H9 (cell line): Measurements from ENCODE around the gene PTPN23. TPM values are rescaled to one million over a fixed set of nuclear protein-coding genes. Genes with fewer than 3 reads are reported as not detected.
A peak's percentile ranks its signal among the peaks of the same experiment; 100 is the strongest.

Experiments
- DNase-seq: peaks from one replicate; pipeline ENCODE4 v3.0.0-alpha.2; 2017
- H2AFZ ChIP-seq: one replicate; pipeline ENCODE4 v1.6.1; 2013; ENCODE audit warnings: mild to moderate bottlenecking, low read length, control low read depth, moderate library complexity
- H2AK5ac ChIP-seq: 2 replicates; pipeline ENCODE4 v1.6.1; 2013; ENCODE audit warnings: low read length, control low read depth, mixed read lengths; ENCODE audit not compliant: insufficient read length
- H2BK120ac ChIP-seq: one replicate; pipeline ENCODE4 v1.6.1; 2013; ENCODE audit warnings: low read depth, mild to moderate bottlenecking, low read length, control low read depth, inconsistent platforms; ENCODE audit not compliant: poor library complexity, severe bottlenecking
- H2BK12ac ChIP-seq: 2 replicates; pipeline ENCODE4 v1.6.1; 2013; ENCODE audit warnings: low read length, control low read depth, mixed read lengths, low read depth; ENCODE audit not compliant: insufficient read length
- H2BK15ac ChIP-seq: 2 replicates; pipeline ENCODE4 v1.6.1; 2013; ENCODE audit warnings: low read depth, low read length, control low read depth
- H2BK20ac ChIP-seq: one replicate; pipeline ENCODE4 v1.6.1; 2013; ENCODE audit warnings: low read depth, mild to moderate bottlenecking, low read length, control low read depth, inconsistent platforms; ENCODE audit not compliant: poor library complexity, severe bottlenecking
- H2BK5ac ChIP-seq: 2 replicates; pipeline ENCODE4 v1.6.1; 2013; ENCODE audit warnings: low read length, control low read depth, mixed read lengths; ENCODE audit not compliant: insufficient read length
- H3K14ac ChIP-seq: 2 replicates; pipeline ENCODE4 v1.6.1; 2013; ENCODE audit warnings: low read length, control low read depth; ENCODE audit not compliant: insufficient read depth
- H3K18ac ChIP-seq: 2 replicates; pipeline ENCODE4 v1.6.1; 2013; ENCODE audit warnings: low read depth, mild to moderate bottlenecking, mixed read lengths, low read length, control low read depth; ENCODE audit not compliant: insufficient read length
- H3K23ac ChIP-seq: 2 replicates; pipeline ENCODE4 v1.6.1; 2013; ENCODE audit warnings: low read length, control low read depth, mixed read lengths, low read depth; ENCODE audit not compliant: insufficient read length
- H3K23me2 ChIP-seq: 2 replicates; pipeline ENCODE4 v1.6.1; 2013; ENCODE audit warnings: low read depth, mild to moderate bottlenecking, mixed read lengths, low read length, control low read depth; ENCODE audit not compliant: insufficient read length, poor library complexity, severe bottlenecking
- H3K27ac ChIP-seq: 2 replicates; pipeline ENCODE4 v1.5.1; 2013; ENCODE audit warnings: low read length, control low read depth, mixed read lengths, low read depth; ENCODE audit not compliant: insufficient read length
- H3K27me3 ChIP-seq: 2 replicates; pipeline ENCODE4 v1.6.1; 2013; ENCODE audit warnings: low read length, control low read depth, inconsistent platforms; ENCODE audit not compliant: insufficient read depth
- H3K4ac ChIP-seq: 2 replicates; pipeline ENCODE4 v1.6.1; 2013; ENCODE audit warnings: low read depth, mild to moderate bottlenecking, control low read depth, inconsistent platforms, low read length, moderate library complexity
- H3K4me1 ChIP-seq: 2 replicates; pipeline ENCODE4 v1.6.1; 2013; ENCODE audit warnings: low read length, control low read depth, inconsistent platforms; ENCODE audit not compliant: insufficient read depth
- H3K4me2 ChIP-seq: 2 replicates; pipeline ENCODE4 v1.6.1; 2013; ENCODE audit warnings: low read length, control low read depth, mixed read lengths; ENCODE audit not compliant: insufficient read length, insufficient read depth
- H3K56ac ChIP-seq: 2 replicates; pipeline ENCODE4 v1.6.1; 2013; ENCODE audit warnings: low read depth, mild to moderate bottlenecking, mixed read lengths, low read length, control low read depth; ENCODE audit not compliant: insufficient read length
- H3K79me1 ChIP-seq: 2 replicates; pipeline ENCODE4 v1.6.1; 2013; ENCODE audit warnings: low read depth, mild to moderate bottlenecking, moderate library complexity, low read length, control low read depth, inconsistent platforms; ENCODE audit not compliant: insufficient read depth, poor library complexity, severe bottlenecking
- H3K79me2 ChIP-seq: 2 replicates; pipeline ENCODE4 v1.6.1; 2013; ENCODE audit warnings: low read length, control low read depth, inconsistent platforms; ENCODE audit not compliant: insufficient read depth
- H3K9ac ChIP-seq: 2 replicates; pipeline ENCODE4 v1.6.1; 2013; ENCODE audit warnings: low read length, control low read depth, mixed read lengths; ENCODE audit not compliant: insufficient read length; ENCODE audit errors: extremely low read depth
- H3K9me3 ChIP-seq: one replicate; pipeline ENCODE4 v1.6.1; 2013; ENCODE audit warnings: low read depth, low read length, inconsistent platforms; ENCODE audit not compliant: control insufficient read depth
- H3T11ph ChIP-seq: one replicate; pipeline ENCODE4 v1.6.1; 2013; ENCODE audit warnings: mild to moderate bottlenecking, low read length, control low read depth, inconsistent platforms
- H4K20me1 ChIP-seq: one replicate; pipeline ENCODE4 v1.6.1; 2013; ENCODE audit not compliant: control insufficient read depth, insufficient read length, insufficient read depth
- H4K5ac ChIP-seq: 2 replicates; pipeline ENCODE4 v1.6.1; 2013; ENCODE audit warnings: low read depth, mild to moderate bottlenecking, mixed read lengths, low read length, control low read depth; ENCODE audit not compliant: insufficient read length
- H4K8ac ChIP-seq: replicated peaks from 2 replicates; pipeline ENCODE4 v1.6.1; 2013; ENCODE audit warnings: low read length, control low read depth, mixed read lengths, low read depth; ENCODE audit not compliant: insufficient read length
- H4K91ac ChIP-seq: 2 replicates; pipeline ENCODE4 v1.6.1; 2013; ENCODE audit warnings: low read depth, mild to moderate bottlenecking, moderate library complexity, mixed read lengths, low read length, control low read depth; ENCODE audit not compliant: insufficient read length
- H3K27ac Mint-ChIP-seq, 3 experiments: 2 replicates in 2 of 3; 3 replicates in 1 of 3; pipeline ENCODE4 v1.8.0; 2020 to 2021; ENCODE audit warnings: mixed read lengths in 3 of 3, mild to moderate bottlenecking in 1 of 3, moderate library complexity in 1 of 3
- H3K27me3 Mint-ChIP-seq: 2 replicates; pipeline ENCODE4 v1.8.0; 2021; ENCODE audit warnings: low read depth, mild to moderate bottlenecking, moderate library complexity, mixed read lengths
- H3K36me3 Mint-ChIP-seq, 3 experiments: 2 replicates in 2 of 3; 3 replicates in 1 of 3; pipeline ENCODE4 v1.8.0; 2020 to 2021; ENCODE audit warnings: low read depth in 3 of 3, mixed read lengths in 3 of 3; ENCODE audit not compliant: insufficient read depth in 1 of 3
- H3K4me1 Mint-ChIP-seq, 2 experiments: 2 replicates each; pipeline ENCODE4 v1.8.0; 2020; ENCODE audit warnings: mixed read lengths in 2 of 2
- H3K4me3 Mint-ChIP-seq, 2 experiments: 2 replicates in 1 of 2; 3 replicates in 1 of 2; pipeline ENCODE4 v1.8.0; 2020 to 2021; ENCODE audit warnings: mild to moderate bottlenecking in 2 of 2, mixed read lengths in 2 of 2, moderate library complexity in 1 of 2
- H3K9me3 Mint-ChIP-seq, 2 experiments: 2 replicates in 1 of 2; 3 replicates in 1 of 2; pipeline ENCODE4 v1.8.0; 2020; ENCODE audit warnings: mild to moderate bottlenecking in 2 of 2, mixed read lengths in 2 of 2, moderate library complexity in 1 of 2
- WGBS: extraction: QIAGEN DNeasy Blood & Tissue Kit; methylation state at CpG from one replicate; pipeline ENCODE4 v1.1.7; 2013; ENCODE audit warnings: missing lambda C conversion rate, low lambda C conversion rate, mixed read lengths; ENCODE audit not compliant: insufficient read length; ENCODE audit errors: extremely low coverage; 5-methylcytosine and 5-hydroxymethylcytosine counted together
- total RNA-seq: library from RNA; stranded (reverse); gene quantifications from 2 replicates; pipeline ENCODE4 v1.2.1, GENCODE V29; 2021
- TF ChIP-seq, protein P1 (sequence below): fragments of 200-600 bp; sonication (generic); conservative IDR thresholded peaks from 3 replicates; pipeline ENCODE4 v1.8.0; 2021; ENCODE audit warnings: antibody characterized with exemption, mild to moderate bottlenecking

The PTPN23 gene
- total RNA-seq, 1 experiment from 2014 or later, result 42.2 TPM

DNA sequence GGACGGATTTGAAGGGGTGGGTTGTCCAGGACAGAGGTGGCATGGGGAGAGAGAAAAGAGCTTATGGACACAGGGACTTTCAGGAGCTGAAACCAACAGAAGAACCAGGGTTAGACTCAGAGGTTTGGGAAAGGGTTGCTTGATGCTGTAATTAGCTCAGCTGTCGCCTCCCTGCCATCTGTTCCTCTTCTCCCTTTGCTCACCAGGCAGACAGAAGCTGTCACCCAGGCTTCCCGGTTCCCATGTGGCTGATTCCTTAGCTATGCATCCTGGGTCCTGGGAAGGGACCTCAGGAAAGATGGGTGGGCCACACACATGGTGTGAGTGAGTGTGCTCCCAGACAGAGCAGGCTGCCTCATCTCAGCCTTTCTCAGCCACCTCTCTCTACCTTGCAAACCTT, 14.1 kb downstream of the PTPN23 start:
- Histone ChIP-seq H4K20me1 (no peaks in the 10 kb centered on the region), H4K91ac (no peak overlapping the region), H3K79me2 (no peaks in the 10 kb centered on the region; the same call in 1 of the 2 replicates), H2BK5ac (no peak overlapping the region), H3T11ph (no peak overlapping the region), H2AK5ac (no peak overlapping the region), H4K8ac (no peak overlapping the region), H2BK15ac (no peak overlapping the region), H2AFZ (no peak overlapping the region), H3K4me1 (peaks cover 3% of the 10 kb centered on the region; the same call in 1 of the 2 replicates), H2BK20ac (no peak overlapping the region), H2BK120ac (no peak overlapping the region), H4K5ac (no peak overlapping the region), H3K23me2 (no peaks in the 10 kb centered on the region), H3K9me3 (no peaks in the 10 kb centered on the region), H3K79me1 (peaks cover 3% of the 10 kb centered on the region), H3K9ac (no peak overlapping the region), H3K14ac (no peak overlapping the region), H3K4me2 (no peak overlapping the region), H3K18ac (no peak overlapping the region), H2BK12ac (no peak overlapping the region), H3K4ac (no peak overlapping the region), H3K56ac (no peak overlapping the region), H3K23ac (no peak overlapping the region), H3K27me3 (no peaks in the 10 kb centered on the region), H3K27ac (no peak overlapping the region)
- H3K27ac Mint-ChIP-seq, result peak overlapping the region in 2 of 3 experiments; percentile 59 to 73; a peak in 2 of 7 replicates
- H3K4me3 Mint-ChIP-seq, result no peak overlapping the region
- DNase-seq, result no peak
- H3K27me3 Mint-ChIP-seq, result no peaks in the 10 kb centered on the region
- H3K36me3 Mint-ChIP-seq, result peaks cover 4 to 20% (median 12%) of the 10 kb centered on the region in 3 experiments; a peak in 6 of 7 replicates
- TF ChIP-seq, protein P1, sequence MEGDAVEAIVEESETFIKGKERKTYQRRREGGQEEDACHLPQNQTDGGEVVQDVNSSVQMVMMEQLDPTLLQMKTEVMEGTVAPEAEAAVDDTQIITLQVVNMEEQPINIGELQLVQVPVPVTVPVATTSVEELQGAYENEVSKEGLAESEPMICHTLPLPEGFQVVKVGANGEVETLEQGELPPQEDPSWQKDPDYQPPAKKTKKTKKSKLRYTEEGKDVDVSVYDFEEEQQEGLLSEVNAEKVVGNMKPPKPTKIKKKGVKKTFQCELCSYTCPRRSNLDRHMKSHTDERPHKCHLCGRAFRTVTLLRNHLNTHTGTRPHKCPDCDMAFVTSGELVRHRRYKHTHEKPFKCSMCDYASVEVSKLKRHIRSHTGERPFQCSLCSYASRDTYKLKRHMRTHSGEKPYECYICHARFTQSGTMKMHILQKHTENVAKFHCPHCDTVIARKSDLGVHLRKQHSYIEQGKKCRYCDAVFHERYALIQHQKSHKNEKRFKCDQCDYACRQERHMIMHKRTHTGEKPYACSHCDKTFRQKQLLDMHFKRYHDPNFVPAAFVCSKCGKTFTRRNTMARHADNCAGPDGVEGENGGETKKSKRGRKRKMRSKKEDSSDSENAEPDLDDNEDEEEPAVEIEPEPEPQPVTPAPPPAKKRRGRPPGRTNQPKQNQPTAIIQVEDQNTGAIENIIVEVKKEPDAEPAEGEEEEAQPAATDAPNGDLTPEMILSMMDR, result no peak
- no peaks in the 10 kb centered on the region for H3K9me3 Mint-ChIP-seq
- no CpG with 5 or more reads among the region's 3 CpGs for WGBS
- peaks cover 6 to 9% of the 10 kb centered on the region in 2 experiments for H3K4me1 Mint-ChIP-seq
